HG02588 (cell line): Measurements from ENCODE around the gene FTHL17.

ENCODE experiments used
- ATAC-seq: cut with Tn5 transposase; IDR thresholded peaks from one replicate; pipeline ENCODE4 v1.9.1; 2021; ENCODE audit warnings: mild to moderate bottlenecking, moderate library complexity; ENCODE audit not compliant: unreplicated experiment

The FTHL17 gene

GRCh38 chrX:31071725-31072124, at the start of gene FTHL17:
Gene FTHL17, minus strand, starts transcription at chrX:31072041. Its CDS starts 88 bp downstream, at chrX:31071953.
- no peak for ATAC-seq

GRCh38 chrX:31117266-31117665, 45.4 kb upstream of the FTHL17 start:
- no peak for ATAC-seq

GRCh38 chrX:31115398-31115797, 43.6 kb upstream of the FTHL17 start:
- no peak for ATAC-seq

GRCh38 chrX:31114858-31115257, 43.0 kb upstream of the FTHL17 start:
- ATAC-seq: no peak

GRCh38 chrX:31112226-31112999, 40.6 kb upstream of the FTHL17 start:
- no peak for ATAC-seq

GRCh38 chrX:31110657-31111056, 38.8 kb upstream of the FTHL17 start:
- ATAC-seq: no peak

GRCh38 chrX:31099536-31100090, 27.8 kb upstream of the FTHL17 start:
- peak; percentile 87 for ATAC-seq

GRCh38 chrX:31098079-31098478, 26.2 kb upstream of the FTHL17 start:
- no peak for ATAC-seq

- no peak for ATAC-seq
These were observed 21.8 kb upstream of the FTHL17 start for GRCh38 chrX:31093639-31093975.

- ATAC-seq: no peak
These were observed 21.3 kb upstream of the FTHL17 start for GRCh38 chrX:31092970-31093638.

- ATAC-seq: no peak
These were observed 20.6 kb upstream of the FTHL17 start for GRCh38 chrX:31092476-31092875.

- no peak for ATAC-seq
These were observed 20.0 kb upstream of the FTHL17 start for GRCh38 chrX:31091819-31092218.

GRCh38 chrX:31074522-31074921, 2.7 kb upstream of the FTHL17 start:
- no peak for ATAC-seq

GRCh38 chrX:31071262-31071661, 579 bp downstream of the FTHL17 start:
- no peak for ATAC-seq

GRCh38 chrX:31070057-31070468, 1.8 kb downstream of the FTHL17 start:
- peak; percentile 84 for ATAC-seq

- no peak for ATAC-seq
These were observed 8.7 kb downstream of the FTHL17 start for GRCh38 chrX:31063114-31063513.

GRCh38 chrX:31061091-31061490, 10.8 kb downstream of the FTHL17 start:
- peak; percentile 66 for ATAC-seq

- no peak for ATAC-seq
These were observed 11.8 kb downstream of the FTHL17 start for GRCh38 chrX:31060016-31060415.

- no peak for ATAC-seq
These were observed 13.6 kb downstream of the FTHL17 start for GRCh38 chrX:31058284-31058683.

GRCh38 chrX:31057691-31058090, 14.2 kb downstream of the FTHL17 start:
- no peak for ATAC-seq

- ATAC-seq: no peak
These were observed 14.6 kb downstream of the FTHL17 start for GRCh38 chrX:31057291-31057690.

GRCh38 chrX:31053621-31054020, 18.2 kb downstream of the FTHL17 start:
- ATAC-seq: no peak
